ENCODE results near the gene IFRD1. TPM values are rescaled to one million over a fixed set of nuclear protein-coding genes. Genes with fewer than 3 reads are reported as not detected.

The IFRD1 gene
- total RNA-seq, 3 donors from 2014 or later (not counting 1 experiment from before 2014, with no cell fraction given) = 244 to 278 (median 261) TPM

DNA sequence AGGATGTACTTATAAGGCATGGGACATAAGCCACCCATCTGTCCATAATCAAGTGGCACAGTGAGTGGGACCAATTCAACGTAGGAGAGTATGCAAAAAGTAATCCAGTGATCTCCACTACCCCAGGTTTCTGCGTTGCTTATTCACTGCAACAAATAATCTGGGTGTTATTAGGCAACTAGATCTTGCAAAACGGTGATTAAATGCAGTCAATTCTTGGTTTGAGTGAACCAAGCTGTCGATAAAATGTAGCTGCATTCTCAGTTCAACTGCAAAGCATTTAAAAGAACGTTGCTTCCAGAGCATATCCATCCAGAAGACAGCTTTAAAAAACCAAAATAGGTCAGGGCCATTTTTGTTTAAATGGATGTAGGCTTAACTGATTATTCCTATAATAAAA, 35.5 kb downstream of the IFRD1 start:
- DNase-seq = no peak
- no peaks in the 10 kb centered on the region for H3K9me3 Mint-ChIP-seq
- H3K27ac Mint-ChIP-seq = no peak overlapping the region
- Histone ChIP-seq H3K4me3 (ENCODE audit: low read length) (no peak overlapping the region), H3K27ac (ENCODE audit: low read length) (no peak overlapping the region), H3K9me3 (ENCODE audit: control insufficient read depth, insufficient read depth, low read length) (no peaks in the 10 kb centered on the region), H3K36me3 (ENCODE audit: control insufficient read depth, insufficient read depth, low read length) (no peaks in the 10 kb centered on the region), H3K4me1 (ENCODE audit: control insufficient read depth, insufficient read depth, low read length) (no peaks in the 10 kb centered on the region), H3K27me3 (ENCODE audit: control insufficient read depth, insufficient read depth, low read length) (no peaks in the 10 kb centered on the region)
- H3K4me3 Mint-ChIP-seq = no peak overlapping the region
- H3K27me3 Mint-ChIP-seq (ENCODE audit: low read depth in 2 of 2) = no peaks in the 10 kb centered on the region
- H3K4me1 Mint-ChIP-seq = no peaks in the 10 kb centered on the region
- no peaks in the 10 kb centered on the region for H3K36me3 Mint-ChIP-seq
- no peak for ATAC-seq
- WGBS (ENCODE audit: insufficient coverage) = 88% methylated on average over 5 of the region's 5 CpGs
- TF ChIP-seq, protein P1, sequence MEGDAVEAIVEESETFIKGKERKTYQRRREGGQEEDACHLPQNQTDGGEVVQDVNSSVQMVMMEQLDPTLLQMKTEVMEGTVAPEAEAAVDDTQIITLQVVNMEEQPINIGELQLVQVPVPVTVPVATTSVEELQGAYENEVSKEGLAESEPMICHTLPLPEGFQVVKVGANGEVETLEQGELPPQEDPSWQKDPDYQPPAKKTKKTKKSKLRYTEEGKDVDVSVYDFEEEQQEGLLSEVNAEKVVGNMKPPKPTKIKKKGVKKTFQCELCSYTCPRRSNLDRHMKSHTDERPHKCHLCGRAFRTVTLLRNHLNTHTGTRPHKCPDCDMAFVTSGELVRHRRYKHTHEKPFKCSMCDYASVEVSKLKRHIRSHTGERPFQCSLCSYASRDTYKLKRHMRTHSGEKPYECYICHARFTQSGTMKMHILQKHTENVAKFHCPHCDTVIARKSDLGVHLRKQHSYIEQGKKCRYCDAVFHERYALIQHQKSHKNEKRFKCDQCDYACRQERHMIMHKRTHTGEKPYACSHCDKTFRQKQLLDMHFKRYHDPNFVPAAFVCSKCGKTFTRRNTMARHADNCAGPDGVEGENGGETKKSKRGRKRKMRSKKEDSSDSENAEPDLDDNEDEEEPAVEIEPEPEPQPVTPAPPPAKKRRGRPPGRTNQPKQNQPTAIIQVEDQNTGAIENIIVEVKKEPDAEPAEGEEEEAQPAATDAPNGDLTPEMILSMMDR (IDR thresholded peaks at IDR 0.05) = no peak
- intact Hi-C loops (cut with micrococcal nuclease) = no loop called here

DNA sequence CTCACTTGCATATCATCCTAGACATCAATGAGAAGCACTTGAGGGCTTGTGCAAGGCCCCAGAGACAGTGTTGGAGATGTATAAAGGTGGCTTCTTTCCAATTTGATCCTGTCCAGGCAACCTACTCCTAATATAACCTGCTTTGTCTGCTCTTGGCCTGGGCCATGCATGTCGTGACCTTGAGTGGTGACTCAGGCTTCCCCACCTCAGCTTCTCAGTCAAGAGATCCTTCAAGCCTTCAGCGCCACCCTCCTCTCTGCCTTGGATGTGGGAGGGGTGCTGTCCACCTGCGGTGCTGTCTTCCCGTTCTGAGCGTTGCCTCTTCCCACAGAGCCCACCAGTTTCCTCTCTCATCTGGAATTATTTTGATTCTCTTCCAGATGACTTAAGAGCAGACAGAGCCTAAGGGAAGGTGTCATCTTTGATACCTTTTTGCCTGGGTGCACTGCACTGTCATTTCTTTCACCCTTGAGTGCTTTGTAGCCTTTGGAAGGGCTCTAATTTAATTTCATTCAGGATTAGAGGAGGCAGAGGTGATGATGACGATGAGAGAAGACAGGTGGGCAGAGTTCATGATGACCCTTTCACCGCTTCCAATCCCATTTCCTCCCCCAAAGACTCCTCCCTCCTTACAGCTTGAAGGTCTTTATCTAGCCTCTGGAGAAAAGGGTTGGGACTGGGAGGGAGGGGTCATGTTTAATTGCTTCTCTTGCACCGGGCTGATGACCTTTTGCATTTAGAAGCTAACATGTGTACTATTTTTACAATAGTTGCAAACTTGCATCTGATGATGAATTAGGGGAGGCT, 37.4 kb downstream of the IFRD1 start:
- no peaks in the 10 kb centered on the region for H3K9me3 ChIP-seq (ENCODE audit: control insufficient read depth, insufficient read depth, low read length)
- Mint-ChIP-seq H3K36me3 (no peaks in the 10 kb centered on the region), H3K27ac (no peak overlapping the region), H3K27me3 (ENCODE audit: low read depth in 2 of 2) (no peaks in the 10 kb centered on the region), H3K4me3 (no peak overlapping the region), H3K9me3 (no peaks in the 10 kb centered on the region), H3K4me1 (no peaks in the 10 kb centered on the region)
- TF ChIP-seq, protein P1 (IDR thresholded peaks at IDR 0.05) = no peak
- DNase-seq (no peak), ATAC-seq (no peak)
- intact Hi-C loops (cut with micrococcal nuclease) = no loop called here
- H3K27ac ChIP-seq (ENCODE audit: low read length) = no peak overlapping the region
- H3K4me1 ChIP-seq (ENCODE audit: control insufficient read depth, insufficient read depth, low read length) = no peaks in the 10 kb centered on the region
- H3K36me3 ChIP-seq (ENCODE audit: control insufficient read depth, insufficient read depth, low read length) = no peaks in the 10 kb centered on the region
- H3K27me3 ChIP-seq (ENCODE audit: control insufficient read depth, insufficient read depth, low read length) = no peaks in the 10 kb centered on the region
- WGBS (ENCODE audit: insufficient coverage) = 95% methylated on average over 4 of the region's 8 CpGs
- no peak overlapping the region for H3K4me3 ChIP-seq (ENCODE audit: low read length)

DNA sequence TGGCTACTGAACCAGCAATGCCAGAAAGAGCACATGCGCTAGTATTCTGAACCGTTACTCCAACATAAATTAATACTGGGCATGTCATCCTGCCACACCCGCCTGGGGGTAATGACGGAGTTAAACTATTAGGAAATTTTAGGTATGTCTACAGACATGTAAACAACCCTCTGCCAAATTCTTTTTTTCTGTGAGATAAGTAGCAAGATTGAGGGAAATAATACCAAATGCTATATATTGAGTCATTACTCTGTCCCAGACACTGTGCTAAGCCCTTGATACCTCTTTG, 37.9 kb downstream of the IFRD1 start:
- 95% methylated on average over 4 of the region's 4 CpGs for WGBS (ENCODE audit: insufficient coverage)
- no peaks in the 10 kb centered on the region for H3K36me3 ChIP-seq (ENCODE audit: control insufficient read depth, insufficient read depth, low read length)
- H3K4me1 ChIP-seq (ENCODE audit: control insufficient read depth, insufficient read depth, low read length) = no peaks in the 10 kb centered on the region
- H3K4me3 ChIP-seq (ENCODE audit: low read length) = no peak overlapping the region
- H3K9me3 Mint-ChIP-seq = no peaks in the 10 kb centered on the region
- no peak overlapping the region for H3K27ac Mint-ChIP-seq
- DNase-seq (no peak), ATAC-seq (no peak)
- H3K27me3 Mint-ChIP-seq (ENCODE audit: low read depth in 2 of 2) = no peaks in the 10 kb centered on the region
- no peaks in the 10 kb centered on the region for H3K9me3 ChIP-seq (ENCODE audit: control insufficient read depth, insufficient read depth, low read length)
- intact Hi-C loops (cut with micrococcal nuclease) = no loop called here
- H3K36me3 Mint-ChIP-seq = no peaks in the 10 kb centered on the region
- no peaks in the 10 kb centered on the region for H3K4me1 Mint-ChIP-seq
- TF ChIP-seq, protein P1 (IDR thresholded peaks at IDR 0.05) = no peak
- no peaks in the 10 kb centered on the region for H3K27me3 ChIP-seq (ENCODE audit: control insufficient read depth, insufficient read depth, low read length)
- H3K4me3 Mint-ChIP-seq = no peak overlapping the region
- no peak overlapping the region for H3K27ac ChIP-seq (ENCODE audit: low read length)

DNA sequence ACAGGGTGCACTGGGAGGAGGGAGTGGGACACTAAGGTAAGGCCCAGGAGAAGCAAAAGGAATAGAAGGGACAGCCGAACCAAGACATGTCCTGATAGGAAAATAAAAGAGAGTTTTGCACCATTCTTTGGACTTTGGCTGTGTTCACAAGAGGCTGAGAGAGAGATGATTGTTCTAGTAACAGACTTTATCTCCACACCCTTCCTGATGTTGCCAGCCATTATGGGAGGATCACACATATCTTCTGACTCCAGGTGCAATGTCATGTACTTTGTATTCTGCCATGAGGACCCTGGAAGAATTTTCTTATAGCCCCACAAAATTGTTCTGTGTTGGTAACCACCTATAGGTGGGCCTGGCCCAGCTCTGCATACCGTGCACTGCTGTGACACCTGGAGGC, 41.9 kb downstream of the IFRD1 start:
- Mint-ChIP-seq H3K9me3 (no peaks in the 10 kb centered on the region), H3K36me3 (no peaks in the 10 kb centered on the region), H3K27ac (no peak overlapping the region), H3K4me3 (no peak overlapping the region), H3K4me1 (no peaks in the 10 kb centered on the region), H3K27me3 (ENCODE audit: low read depth in 2 of 2) (peaks cover 7 to 9% of the 10 kb centered on the region in 2 donors)
- no peaks in the 10 kb centered on the region for H3K27me3 ChIP-seq (ENCODE audit: control insufficient read depth, insufficient read depth, low read length)
- H3K36me3 ChIP-seq (ENCODE audit: control insufficient read depth, insufficient read depth, low read length) = no peaks in the 10 kb centered on the region
- no peak for ATAC-seq
- no peaks in the 10 kb centered on the region for H3K4me1 ChIP-seq (ENCODE audit: control insufficient read depth, insufficient read depth, low read length)
- 89% methylated on average over 2 of the region's 2 CpGs for WGBS (ENCODE audit: insufficient coverage)
- no peak overlapping the region for H3K27ac ChIP-seq (ENCODE audit: low read length)
- H3K4me3 ChIP-seq (ENCODE audit: low read length) = no peak overlapping the region
- DNase-seq = no peak
- intact Hi-C loops (cut with micrococcal nuclease) = no loop called here
- H3K9me3 ChIP-seq (ENCODE audit: control insufficient read depth, insufficient read depth, low read length) = no peaks in the 10 kb centered on the region
- TF ChIP-seq, protein P1 (IDR thresholded peaks at IDR 0.05) = no peak

Data from natural killer cell (primary cell).